ENCODE measurements around the gene LOXL1.

Gene LOXL1

DNA sequence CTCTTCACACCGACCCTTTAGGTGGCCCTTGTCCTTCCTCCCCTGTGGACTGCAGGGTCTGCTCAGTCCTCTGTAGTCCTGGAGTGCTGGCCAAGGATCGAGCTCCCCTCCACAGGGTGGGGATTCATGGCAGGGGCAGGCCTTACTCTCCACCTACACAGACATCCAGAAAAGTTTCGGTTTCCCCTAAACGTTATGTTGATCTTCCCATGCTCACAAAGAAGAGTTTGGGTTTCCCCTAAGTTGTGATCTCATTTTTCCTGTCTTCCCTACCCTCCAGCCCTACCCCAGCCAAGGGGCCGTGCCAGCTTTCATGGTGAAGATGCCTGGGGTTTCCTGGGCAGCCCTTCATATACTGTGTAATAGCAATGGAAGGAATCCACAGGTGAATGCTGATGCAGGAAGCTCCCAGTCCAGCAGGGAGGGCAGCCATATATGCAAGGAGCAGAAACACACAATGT, 55.5 kb downstream of the LOXL1 start:
- Mint-ChIP-seq H3K9me3 (no peaks in the 10 kb centered on the region), H3K4me3 (no peak overlapping the region), H3K27me3 (peaks cover 2% of the 10 kb centered on the region), H3K36me3 (peaks cover 20% of the 10 kb centered on the region), H3K27ac (peak overlapping the region; percentile 84), H3K4me1 (peaks cover 63% of the 10 kb centered on the region)
- no peak for ATAC-seq

DNA sequence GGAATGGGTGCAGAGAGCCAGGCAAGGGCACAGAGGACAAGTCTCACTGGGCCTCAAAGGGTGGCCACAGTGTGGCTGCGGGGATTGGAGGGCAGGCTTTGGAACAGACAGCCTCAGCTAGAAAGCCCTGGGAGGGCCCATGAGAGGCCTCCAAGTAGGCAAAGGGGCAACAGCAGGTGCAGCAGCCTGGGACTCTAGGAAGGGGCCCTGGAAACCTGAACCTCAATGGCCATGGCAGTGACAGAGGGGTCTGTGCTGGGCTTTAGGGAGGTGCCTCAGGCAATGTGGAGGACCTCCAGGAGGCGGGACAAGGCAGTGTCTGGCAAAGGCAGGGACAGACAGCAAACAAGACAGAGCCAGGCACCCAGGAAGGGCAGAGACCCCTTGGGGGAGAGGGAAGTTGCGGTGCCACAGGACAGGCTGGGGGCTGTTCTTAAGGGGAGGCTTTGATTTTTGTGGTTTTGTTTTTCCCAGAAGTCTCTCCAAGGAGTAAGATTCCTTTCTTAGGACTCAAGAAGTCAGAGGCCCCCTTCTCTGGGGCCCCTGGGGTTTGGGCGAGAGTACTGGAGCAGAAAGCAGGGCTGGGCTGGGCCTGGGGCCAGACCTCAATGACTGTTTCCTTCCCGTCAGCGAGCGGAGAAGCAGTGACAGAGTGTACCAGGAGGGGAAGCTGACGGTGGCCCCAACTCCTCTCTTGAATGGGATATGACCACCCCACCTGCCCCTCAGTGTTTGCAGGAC, 56.1 kb downstream of the LOXL1 start:
- Mint-ChIP-seq H3K4me1 (peaks cover 69% of the 10 kb centered on the region), H3K9me3 (no peaks in the 10 kb centered on the region), H3K27me3 (no peaks in the 10 kb centered on the region), H3K36me3 (peaks cover 22% of the 10 kb centered on the region), H3K27ac (peak overlapping the region; percentile 84), H3K4me3 (peak overlapping the region; percentile 6)
- peak; percentile 71 for ATAC-seq

DNA sequence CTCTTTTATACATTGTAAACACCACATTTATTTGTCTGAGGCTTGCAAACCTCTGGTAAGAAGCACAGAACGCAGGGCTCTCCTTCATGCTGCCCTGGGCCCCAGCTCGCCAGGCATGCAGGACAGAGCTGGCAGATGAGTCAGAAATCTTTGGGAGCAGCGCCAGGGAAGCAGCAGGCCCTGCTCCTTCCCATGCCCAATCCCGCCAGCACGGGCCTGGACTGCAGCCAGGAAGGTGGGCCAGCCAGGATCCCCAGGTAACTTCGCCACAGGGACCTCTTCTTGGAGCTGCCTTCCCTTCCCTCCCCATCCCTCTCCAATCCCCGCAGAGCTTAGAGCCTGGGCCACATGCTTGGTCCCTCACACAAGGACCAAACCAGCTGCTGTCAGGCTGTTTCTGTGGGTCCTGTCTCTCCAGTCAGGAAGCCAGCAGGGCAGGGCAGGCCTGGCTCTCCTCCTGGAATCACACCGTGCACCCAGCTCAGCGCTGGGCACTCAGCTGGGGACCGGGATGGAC, 57.0 kb downstream of the LOXL1 start:
- ATAC-seq = no peak
- H3K9me3 Mint-ChIP-seq = no peaks in the 10 kb centered on the region
- H3K4me3 Mint-ChIP-seq = no peak overlapping the region
- H3K27me3 Mint-ChIP-seq = no peaks in the 10 kb centered on the region
- peaks cover 77% of the 10 kb centered on the region for H3K4me1 Mint-ChIP-seq
- H3K36me3 Mint-ChIP-seq = peaks cover 22% of the 10 kb centered on the region
- H3K27ac Mint-ChIP-seq = peak overlapping the region; percentile 84

DNA sequence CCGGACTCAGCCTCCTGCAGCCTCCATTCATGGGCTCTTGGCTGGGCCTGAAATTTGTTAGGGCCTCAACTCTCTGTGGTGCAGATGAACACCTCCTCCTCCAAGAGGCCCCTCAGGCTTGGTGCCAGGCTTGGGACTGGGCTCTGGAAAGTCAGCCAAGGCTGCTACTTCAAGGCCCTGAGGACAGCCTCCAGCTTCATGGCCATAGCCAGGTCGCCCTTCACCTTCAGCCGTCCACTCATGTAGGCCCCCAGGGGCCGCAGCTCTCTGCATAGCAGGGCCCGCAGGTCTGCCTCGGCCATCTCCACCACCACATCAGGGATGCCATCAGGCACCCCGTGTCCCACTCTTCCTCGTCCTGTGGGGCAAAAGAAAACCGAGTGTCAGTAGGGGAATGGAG, 57.5 kb downstream of the LOXL1 start:
- Mint-ChIP-seq H3K4me3 (no peak overlapping the region), H3K9me3 (no peaks in the 10 kb centered on the region), H3K27ac (peak overlapping the region; percentile 62), H3K36me3 (peaks cover 22% of the 10 kb centered on the region), H3K4me1 (peaks cover 80% of the 10 kb centered on the region), H3K27me3 (no peaks in the 10 kb centered on the region)
- ATAC-seq = no peak

DNA sequence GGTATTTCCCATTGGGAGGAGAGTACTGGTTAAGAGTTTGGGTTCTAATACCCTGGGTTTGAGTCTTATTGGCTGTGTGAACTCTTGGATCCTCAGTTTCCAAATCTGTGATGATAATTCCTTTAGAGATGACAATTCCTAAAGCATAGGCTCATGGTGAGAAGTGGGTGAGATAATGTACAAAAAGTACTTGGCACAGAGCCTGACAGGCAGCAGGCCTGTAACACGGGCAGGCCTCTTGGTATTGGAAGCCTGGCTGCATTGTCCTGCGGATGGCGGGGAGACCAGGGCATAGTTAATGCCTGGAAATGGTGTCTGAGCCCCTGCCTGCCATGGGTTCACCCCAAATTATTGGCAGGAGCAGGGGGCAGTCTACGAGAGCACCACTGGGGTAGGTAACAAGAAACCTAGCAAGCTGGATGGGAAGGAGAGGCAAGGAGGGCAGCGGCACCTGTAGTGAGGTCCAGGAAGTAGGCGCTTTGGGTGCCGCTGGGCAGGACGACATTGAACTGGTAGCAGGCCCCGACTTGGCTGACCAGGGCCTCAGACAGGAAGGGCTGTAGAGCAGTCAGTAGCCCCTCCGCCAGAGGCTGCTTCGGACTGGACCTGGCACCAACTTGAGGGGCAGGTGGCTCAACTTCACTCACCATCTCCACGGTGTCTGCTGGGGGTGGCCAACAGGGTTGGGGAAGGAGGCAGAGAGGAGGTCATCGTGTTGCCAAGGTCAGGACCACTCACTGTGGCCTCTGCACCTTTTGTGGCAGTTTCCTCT, 58.1 kb downstream of the LOXL1 start:
- no peak for ATAC-seq
- Mint-ChIP-seq H3K27ac (peak overlapping the region; percentile 62), H3K4me1 (peaks cover 74% of the 10 kb centered on the region), H3K36me3 (peaks cover 22% of the 10 kb centered on the region), H3K4me3 (no peak overlapping the region), H3K9me3 (no peaks in the 10 kb centered on the region), H3K27me3 (no peaks in the 10 kb centered on the region)

DNA sequence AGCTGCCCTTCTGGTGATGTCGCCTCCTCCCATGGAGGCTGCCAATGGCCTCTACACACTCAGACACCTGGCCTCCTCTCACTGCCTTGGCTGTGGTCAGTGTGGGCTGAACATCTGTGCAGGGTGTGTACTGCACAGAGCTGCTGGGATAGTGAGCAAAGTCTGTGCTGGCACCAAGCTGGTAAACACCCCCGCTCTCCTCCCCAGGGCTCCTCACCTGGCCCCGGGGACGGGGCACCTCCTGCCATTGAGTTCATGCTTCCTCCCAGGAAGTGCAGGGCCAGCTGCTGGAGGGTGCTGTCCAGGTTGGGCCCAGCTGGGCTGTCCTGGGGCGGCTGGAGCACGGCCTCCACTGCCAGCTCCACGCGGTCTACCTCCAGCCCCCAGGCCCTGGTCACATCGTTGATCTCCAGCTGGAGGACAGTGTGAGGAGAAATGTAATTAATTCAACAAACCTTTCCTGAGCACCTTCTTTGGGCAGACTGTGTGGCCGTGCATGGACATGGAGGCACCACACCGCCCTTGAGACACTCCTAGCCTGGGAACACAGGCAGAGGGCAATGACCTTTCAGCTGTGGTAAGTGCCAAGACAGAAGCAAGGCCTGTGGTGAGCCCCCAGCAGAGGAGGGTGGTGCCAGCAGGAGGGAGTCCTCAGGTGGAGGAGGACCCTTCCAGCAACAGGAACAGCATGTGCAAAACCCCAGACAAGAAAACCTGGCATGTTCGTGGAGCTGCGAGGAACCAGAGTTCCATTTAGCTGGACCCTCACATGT, 59.0 kb downstream of the LOXL1 start:
- peak; percentile 64 for ATAC-seq
- Mint-ChIP-seq H3K4me1 (peaks cover 76% of the 10 kb centered on the region), H3K9me3 (no peaks in the 10 kb centered on the region), H3K36me3 (peaks cover 22% of the 10 kb centered on the region), H3K27me3 (no peaks in the 10 kb centered on the region), H3K4me3 (no peak overlapping the region), H3K27ac (peak overlapping the region; percentile 62)

DNA sequence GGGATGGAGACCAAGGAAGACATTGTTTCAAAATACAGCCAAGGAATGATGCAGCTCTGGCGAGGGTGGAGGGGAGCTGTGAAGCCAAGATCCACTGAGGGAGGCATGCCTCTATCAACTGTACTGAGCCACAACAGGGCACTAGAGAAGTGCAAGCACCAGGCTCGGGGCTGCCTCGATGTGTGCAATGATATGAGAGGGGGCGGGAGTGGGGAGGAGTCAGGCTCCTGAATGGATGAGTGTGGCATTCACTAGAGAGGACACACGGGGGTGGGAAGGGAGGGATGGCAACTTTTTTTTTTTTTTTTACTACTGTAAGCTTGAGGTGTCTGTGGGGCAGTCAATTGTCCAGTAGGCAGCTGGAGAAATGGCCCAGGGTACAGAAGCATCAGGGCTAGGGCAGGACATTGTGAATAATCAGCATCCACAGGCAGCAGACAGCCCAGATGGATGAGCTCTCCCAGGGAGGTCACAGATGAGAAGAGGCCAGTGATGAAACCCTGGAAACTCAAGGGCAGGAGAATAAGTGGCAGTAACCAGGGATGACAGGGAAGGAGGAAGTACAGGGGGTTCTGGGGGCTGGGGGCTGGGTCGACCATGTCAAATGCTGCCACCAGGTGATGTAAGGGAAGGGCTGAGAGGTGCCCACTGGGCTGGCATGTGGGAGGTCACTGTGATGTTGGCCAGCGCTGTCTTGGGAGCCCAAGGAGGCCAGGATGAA, 60.0 kb downstream of the LOXL1 start:
- H3K36me3 Mint-ChIP-seq = peaks cover 22% of the 10 kb centered on the region
- peak overlapping the region; percentile 62 for H3K27ac Mint-ChIP-seq
- H3K9me3 Mint-ChIP-seq = no peaks in the 10 kb centered on the region
- H3K4me3 Mint-ChIP-seq = no peak overlapping the region
- ATAC-seq = no peak
- no peaks in the 10 kb centered on the region for H3K27me3 Mint-ChIP-seq
- peaks cover 85% of the 10 kb centered on the region for H3K4me1 Mint-ChIP-seq

DNA sequence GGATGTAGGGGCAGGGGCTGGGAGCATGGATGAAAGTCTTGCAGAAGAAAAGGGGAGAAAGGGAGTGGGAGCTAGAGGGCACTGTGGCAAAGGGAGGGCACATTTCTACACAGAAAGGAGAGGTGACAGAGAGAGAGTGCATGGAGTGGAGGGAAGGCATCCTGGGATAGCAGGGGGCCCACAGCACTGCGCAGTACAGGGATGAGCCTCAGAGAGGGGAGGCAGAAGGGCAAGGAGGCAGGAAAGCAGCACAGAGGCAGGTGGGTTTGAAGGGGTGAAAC, 60.5 kb downstream of the LOXL1 start:
- Mint-ChIP-seq H3K36me3 (peaks cover 22% of the 10 kb centered on the region), H3K27me3 (no peaks in the 10 kb centered on the region), H3K4me3 (no peak overlapping the region), H3K4me1 (peaks cover 84% of the 10 kb centered on the region), H3K9me3 (no peaks in the 10 kb centered on the region), H3K27ac (peak overlapping the region; percentile 62)
- no peak for ATAC-seq

DNA sequence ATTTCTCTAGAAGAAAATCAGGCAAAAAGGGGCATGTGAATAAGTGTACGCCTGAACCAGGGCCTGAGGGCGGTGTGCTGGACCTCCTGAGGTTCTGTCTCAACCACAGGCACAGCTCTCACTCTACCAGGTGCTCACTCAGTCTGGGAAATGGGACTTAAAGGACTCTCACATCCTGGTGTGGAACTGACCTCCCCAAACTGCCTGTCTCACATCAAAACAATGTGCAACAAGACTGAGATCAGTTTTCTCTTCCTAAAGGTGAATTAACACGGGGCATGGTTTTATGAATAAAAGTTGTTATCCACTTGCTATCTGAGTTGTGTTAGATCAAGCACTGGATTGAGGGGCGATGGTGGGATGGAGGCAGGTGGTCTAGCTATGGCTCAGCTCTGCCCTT, 61.0 kb downstream of the LOXL1 start:
- Mint-ChIP-seq H3K4me3 (no peak overlapping the region), H3K4me1 (peaks cover 80% of the 10 kb centered on the region), H3K36me3 (peaks cover 22% of the 10 kb centered on the region), H3K27me3 (no peaks in the 10 kb centered on the region), H3K27ac (peak overlapping the region; percentile 62), H3K9me3 (no peaks in the 10 kb centered on the region)
- ATAC-seq = no peak

DNA sequence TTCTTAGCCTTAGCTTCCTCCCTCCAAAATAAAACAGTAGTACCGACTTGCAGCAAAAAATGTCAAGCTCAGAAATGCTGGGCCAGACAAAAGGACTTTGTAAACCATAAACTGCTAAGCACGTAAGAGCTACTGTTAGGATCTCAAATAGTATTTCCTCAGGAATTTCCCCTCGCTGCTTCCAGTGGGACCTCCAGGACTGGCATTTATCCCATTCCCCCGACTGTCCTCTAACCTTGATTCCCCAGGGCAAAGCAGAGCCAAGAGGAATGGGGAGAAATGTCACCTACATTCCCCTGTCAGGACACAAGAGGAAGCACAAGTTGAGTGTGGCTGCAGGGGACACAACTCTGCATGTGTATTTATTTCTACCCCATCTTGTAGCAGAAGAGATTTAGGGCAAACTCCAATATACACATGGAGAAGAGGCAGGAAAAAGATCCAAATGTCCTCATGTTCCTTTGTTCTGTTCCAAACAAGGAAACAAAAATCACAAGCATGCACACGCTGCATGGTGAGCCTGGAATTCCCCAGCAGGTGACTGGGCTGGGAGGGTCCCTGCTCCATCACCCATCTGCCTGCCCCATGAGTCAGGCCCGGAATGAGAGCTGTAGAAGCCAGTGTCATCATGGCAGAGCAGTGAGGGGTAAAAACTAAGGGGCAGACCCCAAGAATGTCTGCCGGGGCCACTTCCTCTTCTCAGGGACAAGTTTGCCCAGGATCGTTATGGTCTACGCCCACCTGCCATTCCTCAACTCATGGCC, 61.6 kb downstream of the LOXL1 start:
- Mint-ChIP-seq H3K27me3 (no peaks in the 10 kb centered on the region), H3K36me3 (peaks cover 22% of the 10 kb centered on the region), H3K4me1 (peaks cover 80% of the 10 kb centered on the region), H3K27ac (peak overlapping the region; percentile 62), H3K9me3 (no peaks in the 10 kb centered on the region), H3K4me3 (no peak overlapping the region)
- ATAC-seq = peak; percentile 62

DNA sequence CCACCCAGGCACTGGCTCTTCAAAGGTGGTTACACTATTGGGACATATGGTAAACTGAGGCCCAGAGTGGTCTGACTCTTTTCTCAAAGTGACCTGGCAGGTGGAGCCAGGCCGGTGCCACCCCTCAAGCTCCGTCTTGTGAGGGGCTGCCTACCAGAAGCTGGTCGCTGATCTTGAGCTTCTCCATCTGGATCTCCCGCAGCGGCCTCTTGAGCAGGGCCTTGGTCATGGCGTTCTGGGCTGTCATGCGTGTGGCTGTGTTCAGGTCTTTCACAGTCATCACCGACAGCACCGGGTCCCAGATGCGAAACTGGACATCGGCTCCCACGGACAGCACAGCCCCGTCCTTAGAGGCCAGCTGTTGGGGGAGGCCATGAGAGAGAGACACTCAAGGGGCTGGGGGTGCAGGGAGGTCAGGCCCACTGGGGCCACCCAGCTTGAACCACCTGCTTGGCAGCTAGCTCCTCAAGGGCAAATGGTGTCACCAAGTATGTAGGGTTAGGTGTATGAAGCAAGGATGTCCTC, 62.2 kb downstream of the LOXL1 start:
- Mint-ChIP-seq H3K4me3 (no peak overlapping the region), H3K27me3 (no peaks in the 10 kb centered on the region), H3K9me3 (no peaks in the 10 kb centered on the region), H3K4me1 (peaks cover 79% of the 10 kb centered on the region), H3K36me3 (peaks cover 22% of the 10 kb centered on the region), H3K27ac (peak overlapping the region; percentile 62)
- no peak for ATAC-seq

DNA sequence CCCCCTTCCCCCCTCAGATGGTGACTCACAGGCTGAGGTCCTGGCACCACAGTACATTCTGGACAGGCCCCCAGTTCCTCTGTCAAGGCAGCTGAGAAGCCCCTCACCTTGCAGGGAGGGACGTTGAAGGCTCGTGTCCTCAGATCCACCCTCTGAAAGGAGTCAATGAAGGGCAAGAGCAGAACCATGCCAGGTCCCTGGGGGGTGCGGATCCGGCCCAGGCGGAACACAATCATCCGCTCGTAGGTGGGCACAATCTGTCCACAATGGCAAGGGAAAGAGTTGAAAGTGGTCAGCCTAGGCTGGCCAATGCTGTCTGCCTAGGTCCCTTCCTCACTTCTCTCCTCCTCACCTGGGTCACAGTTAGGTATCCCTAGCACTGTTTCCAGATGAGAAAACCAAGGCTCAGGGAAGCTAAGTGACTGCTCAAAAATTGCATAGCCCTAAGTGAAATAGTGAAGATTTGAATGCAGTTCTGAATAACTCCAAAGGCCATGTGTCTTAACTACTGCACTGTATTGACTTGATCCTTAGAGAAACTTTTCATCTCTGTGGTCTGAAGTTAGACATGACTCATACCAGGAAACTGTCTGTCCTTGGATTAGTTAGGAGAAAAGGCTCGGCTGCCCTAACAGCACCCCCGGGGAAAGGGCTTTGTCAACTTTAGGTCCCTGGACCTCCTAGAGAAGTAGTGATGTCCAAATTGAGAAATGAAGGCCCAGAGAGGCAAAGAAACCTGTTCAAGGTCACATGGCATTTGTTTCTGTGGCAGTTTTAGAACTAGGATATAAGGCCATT, 62.9 kb downstream of the LOXL1 start:
- H3K36me3 Mint-ChIP-seq = peaks cover 17% of the 10 kb centered on the region
- H3K4me1 Mint-ChIP-seq = peaks cover 80% of the 10 kb centered on the region
- H3K27me3 Mint-ChIP-seq = no peaks in the 10 kb centered on the region
- ATAC-seq = no peak
- peak overlapping the region; percentile 62 for H3K27ac Mint-ChIP-seq
- H3K4me3 Mint-ChIP-seq = no peak overlapping the region
- no peaks in the 10 kb centered on the region for H3K9me3 Mint-ChIP-seq

DNA sequence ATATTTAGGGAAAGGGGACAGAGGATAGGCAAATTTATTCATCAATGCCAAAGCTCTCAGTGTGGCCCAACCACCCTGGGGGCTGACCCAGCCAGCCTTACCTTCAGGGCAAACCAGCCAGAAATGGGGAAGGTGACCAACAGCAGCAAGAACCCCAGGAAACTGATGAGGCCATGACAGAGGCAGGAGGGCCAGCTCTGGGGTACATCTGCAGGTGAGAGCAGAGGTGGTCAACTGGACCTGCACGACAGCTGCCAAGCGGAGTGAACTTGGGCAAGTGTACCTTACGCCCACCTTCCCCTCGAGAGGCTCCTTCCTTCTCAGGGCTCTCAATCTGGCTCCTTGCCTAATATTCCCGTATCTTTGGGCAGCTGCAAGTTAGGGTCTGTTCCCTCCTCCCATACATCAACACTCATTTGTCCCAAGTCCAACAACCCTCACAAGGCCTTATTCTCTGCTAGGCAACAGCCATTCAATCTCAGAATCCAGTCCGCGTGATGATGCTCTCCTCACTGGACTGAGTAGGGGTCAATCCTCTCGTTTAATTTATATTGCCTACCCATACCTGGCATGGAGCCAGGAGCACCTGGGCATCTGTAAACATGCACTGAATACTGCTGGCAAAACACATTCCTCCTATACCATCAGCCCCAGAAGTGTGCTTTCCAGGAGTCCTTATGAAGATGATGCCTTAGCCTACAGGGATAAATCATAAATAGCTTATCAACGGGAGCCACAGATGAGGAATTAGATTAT, 64.2 kb downstream of the LOXL1 start:
- H3K9me3 Mint-ChIP-seq = no peaks in the 10 kb centered on the region
- H3K27ac Mint-ChIP-seq = no peak overlapping the region
- H3K36me3 Mint-ChIP-seq = peaks cover 15% of the 10 kb centered on the region
- H3K4me3 Mint-ChIP-seq = no peak overlapping the region
- no peak for ATAC-seq
- no peaks in the 10 kb centered on the region for H3K27me3 Mint-ChIP-seq
- H3K4me1 Mint-ChIP-seq = peaks cover 76% of the 10 kb centered on the region
